Endothelial cell of umbilical vein (primary cell): Measurements from ENCODE around the gene USP7. TPM values are rescaled to one million over a fixed set of nuclear protein-coding genes. Genes with fewer than 3 reads are reported as not detected.

Source experiments
- BruUV-seq: library from RNA; stranded (reverse); fragments of 400-500 nt; replicated peaks from 2 replicates; lab custom pipeline; 2021; lab: Mats Ljungman, UMichigan
- CTCF ChIA-PET: fragments of 300-600, 350-600 bp; sonication (Branson Sonifier 250); formaldehyde crosslinking; loops from one replicate; lab custom pipeline; 2021; ENCODE audit warnings: antibody characterized with exemption, inconsistent platforms; lab: Charles Lee
- POLR2A ChIA-PET: fragments of 300-600, 350-600 bp; sonication (Branson Sonifier 250); formaldehyde crosslinking; loops from one replicate; lab custom pipeline; 2021; ENCODE audit warnings: antibody characterized with exemption, inconsistent platforms; lab: Charles Lee
- DNase-seq: peaks from one replicate; pipeline ENCODE4 v3.0.0-alpha.2; 2011; ENCODE audit warnings: low read depth, low spot score
- FAIRE-seq: peaks from 2 replicates; lab custom pipeline; 2011; peaks lifted over from hg19 to GRCh38; lab: Jason Lieb, UNC
- H2AFZ ChIP-seq: 2 replicates; pipeline ENCODE4 v1.6.0; 2012; ENCODE audit warnings: low read depth, low read length, control low read depth, inconsistent platforms
- H3K27ac ChIP-seq: 2 replicates; pipeline ENCODE4 v1.5.1; 2011; ENCODE audit warnings: low read depth, mild to moderate bottlenecking, control low read depth, low read length, moderate library complexity; ENCODE audit not compliant: insufficient read depth
- H3K27me3 ChIP-seq, 2 experiments: 2 replicates each; pipeline versions ENCODE4 v1.6.0 to v1.6.1; 2011; ENCODE audit warnings: low read length in 2 of 2, mixed read lengths in 1 of 2; ENCODE audit not compliant: control insufficient read depth in 2 of 2, insufficient read depth in 2 of 2
- H3K36me3 ChIP-seq, 2 experiments: 2 replicates in 1 of 2; 3 replicates in 1 of 2; pipeline ENCODE4 v1.5.1; 2011; ENCODE audit warnings: low read length in 2 of 2, mild to moderate bottlenecking in 1 of 2, moderate library complexity in 1 of 2; ENCODE audit not compliant: control insufficient read depth in 2 of 2, insufficient read depth in 2 of 2; ENCODE audit errors: extremely low read depth in 1 of 2
- H3K4me1 ChIP-seq: 3 replicates; pipeline ENCODE4 v1.5.1; 2011; ENCODE audit warnings: mild to moderate bottlenecking, low read length; ENCODE audit not compliant: control insufficient read depth, insufficient read depth; ENCODE audit errors: extremely low read depth
- H3K4me2 ChIP-seq: 2 replicates; pipeline ENCODE4 v1.6.1; 2011; ENCODE audit warnings: low read length, control low read depth, mixed read lengths; ENCODE audit not compliant: insufficient read depth
- H3K4me3 ChIP-seq, 3 experiments: fragments of 200-600 bp in 1 of 3; sonication (generic), shearing (Covaris generic) in 1 of 3; replicated peaks in 1 of 3; 2 replicates each; pipeline ENCODE4 v1.5.1; 2011 to 2016; ENCODE audit warnings: control low read depth in 3 of 3, low read length in 3 of 3, mild to moderate bottlenecking in 2 of 3, inconsistent platforms in 1 of 3, low read depth in 1 of 3, moderate library complexity in 1 of 3; ENCODE audit not compliant: insufficient read depth in 1 of 3
- H3K79me2 ChIP-seq: 2 replicates; pipeline ENCODE4 v1.6.0; 2012; ENCODE audit warnings: low read length, inconsistent platforms; ENCODE audit not compliant: control insufficient read depth, insufficient read depth
- H3K9ac ChIP-seq: replicated peaks from 2 replicates; pipeline ENCODE3; 2011; ENCODE audit warnings: low read length, control low read depth; ENCODE audit not compliant: insufficient read depth; ENCODE audit errors: extremely low read depth
- H3K9me1 ChIP-seq: replicated peaks from 3 replicates; pipeline ENCODE4 v1.6.0; 2011; ENCODE audit warnings: mild to moderate bottlenecking, low read length; ENCODE audit not compliant: control insufficient read depth, insufficient read depth; ENCODE audit errors: extremely low read depth
- H3K9me3 ChIP-seq: replicated peaks from 2 replicates; pipeline ENCODE4 v1.5.1; 2012; ENCODE audit warnings: low read length, inconsistent platforms; ENCODE audit not compliant: control insufficient read depth, insufficient read depth
- H4K20me1 ChIP-seq: replicated peaks from 2 replicates; pipeline ENCODE3; 2011; ENCODE audit warnings: mild to moderate bottlenecking, low read length; ENCODE audit not compliant: control insufficient read depth, insufficient read depth; ENCODE audit errors: extremely low read depth
- EZH2 ChIP-seq: IDR thresholded peaks from 2 replicates; pipeline ENCODE4 v1.6.1; 2012; ENCODE audit warnings: borderline replicate concordance, low read depth, mild to moderate bottlenecking, moderate library complexity, low read length, inconsistent platforms; ENCODE audit not compliant: severe bottlenecking
- FOS ChIP-seq: IDR thresholded peaks from 2 replicates; pipeline ENCODE4 v1.6.1; 2011; ENCODE audit warnings: mild to moderate bottlenecking, low read length, moderate library complexity, borderline replicate concordance; ENCODE audit not compliant: insufficient read depth
- GATA2 ChIP-seq: IDR thresholded peaks from 2 replicates; pipeline ENCODE4 v1.7.0; 2011; ENCODE audit warnings: low read depth, mild to moderate bottlenecking, moderate library complexity, mixed read lengths, low read length; ENCODE audit not compliant: insufficient read length, insufficient read depth
- JUN ChIP-seq: IDR thresholded peaks from 2 replicates; pipeline ENCODE4 v1.6.1; 2011; ENCODE audit warnings: borderline replicate concordance, low read depth; ENCODE audit not compliant: insufficient read length, insufficient read depth
- dilution Hi-C: fragments of 300-500 bp; cut with MboI; formaldehyde crosslinking; loops from one replicate; pipeline ENCODE4 v1.15.0; 2019; ENCODE audit warnings: low sequenced_read_pairs; ENCODE audit not compliant: extremely low pct_ligation_motif_present
- intact Hi-C: fragments of 100-400 bp; cut with micrococcal nuclease; formaldehyde crosslinking; loops from one replicate; pipeline ENCODE4 v1.10.0; 2022
- polyA plus RNA-seq, 4 experiments: library from polyadenylated mRNA; depleted of rRNA in 3 of 4; stranded (reverse) in 3 of 4; unstranded in 1 of 4; fragments of >200 nt; gene quantifications; 2 replicates each; pipeline versions ENCODE4 v1.2.1 to v1.2.3, GENCODE V29; 2011 to 2012; ENCODE audit warnings: missing spikeins in 1 of 4
- total RNA-seq: library from RNA; stranded (reverse); gene quantifications from 2 replicates; pipeline ENCODE4 v1.2.3, GENCODE V29; 2021
- TF ChIP-seq, protein P1 (sequence below), 2 donors: IDR thresholded peaks; 1 replicate in 1 of 2; 2 replicates in 1 of 2; pipeline ENCODE4 v1.5.1; 2011; ENCODE audit warnings: low read length in 2 of 2, mild to moderate bottlenecking in 2 of 2, moderate library complexity in 2 of 2, control low read depth in 1 of 2, inconsistent platforms in 1 of 2, low read depth in 1 of 2; ENCODE audit not compliant: insufficient read depth in 1 of 2; ENCODE audit errors: extremely low read depth in 1 of 2
- TF ChIP-seq, protein P2 (sequence below): IDR thresholded peaks from 2 replicates; pipeline ENCODE4 v1.6.1; 2011; ENCODE audit not compliant: insufficient read depth, insufficient read length

The USP7 gene
- total and polyA plus RNA-seq, 2 donors (not counting 3 experiments of a cell fraction or from before 2014, with no cell fraction given): 17.7 to 130 TPM

- H3K9ac ChIP-seq: no peak overlapping the region
- H3K4me1 ChIP-seq: peaks cover 3% of the 10 kb centered on the region
- POLR2A ChIA-PET: no interaction called here
- no peaks in the 10 kb centered on the region for H3K9me1 ChIP-seq
- H3K9me3 ChIP-seq: no peaks in the 10 kb centered on the region
- no peaks in the 10 kb centered on the region for H4K20me1 ChIP-seq
- no peak for FAIRE-seq
- no peak overlapping the region for H3K4me2 ChIP-seq
- dilution Hi-C loops: no loop called here
- no peak overlapping the region for H2AFZ ChIP-seq
- no peak overlapping the region for H3K4me3 ChIP-seq
- no peak overlapping the region for H3K27ac ChIP-seq
- no peaks in the 10 kb centered on the region for H3K79me2 ChIP-seq
- no peak for TF ChIP-seq EZH2
- TF ChIP-seq JUN: no peak
- TF ChIP-seq, protein P1, sequence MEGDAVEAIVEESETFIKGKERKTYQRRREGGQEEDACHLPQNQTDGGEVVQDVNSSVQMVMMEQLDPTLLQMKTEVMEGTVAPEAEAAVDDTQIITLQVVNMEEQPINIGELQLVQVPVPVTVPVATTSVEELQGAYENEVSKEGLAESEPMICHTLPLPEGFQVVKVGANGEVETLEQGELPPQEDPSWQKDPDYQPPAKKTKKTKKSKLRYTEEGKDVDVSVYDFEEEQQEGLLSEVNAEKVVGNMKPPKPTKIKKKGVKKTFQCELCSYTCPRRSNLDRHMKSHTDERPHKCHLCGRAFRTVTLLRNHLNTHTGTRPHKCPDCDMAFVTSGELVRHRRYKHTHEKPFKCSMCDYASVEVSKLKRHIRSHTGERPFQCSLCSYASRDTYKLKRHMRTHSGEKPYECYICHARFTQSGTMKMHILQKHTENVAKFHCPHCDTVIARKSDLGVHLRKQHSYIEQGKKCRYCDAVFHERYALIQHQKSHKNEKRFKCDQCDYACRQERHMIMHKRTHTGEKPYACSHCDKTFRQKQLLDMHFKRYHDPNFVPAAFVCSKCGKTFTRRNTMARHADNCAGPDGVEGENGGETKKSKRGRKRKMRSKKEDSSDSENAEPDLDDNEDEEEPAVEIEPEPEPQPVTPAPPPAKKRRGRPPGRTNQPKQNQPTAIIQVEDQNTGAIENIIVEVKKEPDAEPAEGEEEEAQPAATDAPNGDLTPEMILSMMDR (IDR thresholded peaks at IDR 0.05; ENCODE audit: extremely low read depth in 1 of 2, insufficient read depth in 1 of 2, low read depth in 1 of 2, low read length in 2 of 2): no peak
- no peak for TF ChIP-seq FOS
- no peak for TF ChIP-seq GATA2
- TF ChIP-seq, protein P2, sequence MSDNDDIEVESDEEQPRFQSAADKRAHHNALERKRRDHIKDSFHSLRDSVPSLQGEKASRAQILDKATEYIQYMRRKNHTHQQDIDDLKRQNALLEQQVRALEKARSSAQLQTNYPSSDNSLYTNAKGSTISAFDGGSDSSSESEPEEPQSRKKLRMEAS: no peak
- no TSS peak for BruUV-seq
- DNase-seq: no peak
- intact Hi-C loops: loop anchor here (1.0 kb wide), 1 partner anchor 220 kb away; no protein-coding TSS in a partner anchor
- CTCF ChIA-PET: interaction anchor here (0.6 to 6.8 kb wide), 43 partner anchors 9 to 314 kb away, joined by 3 to 92 read pairs (median 8); partner anchors contain the start of genes ABAT, CARHSP1, METTL22 and PMM2
- H3K36me3 ChIP-seq: no peaks in the 10 kb centered on the region
- peaks cover 0 to 2% of the 10 kb centered on the region in 2 experiments for H3K27me3 ChIP-seq
Measured at GRCh38 chr16:8880839-8881510, 82.7 kb downstream of the USP7 start.
